T-helper 1 cell (primary cell): Measurements from ENCODE around the gene NEU1.
"Not testable (repeated sequence)": the region's sequence is repeated elsewhere in the genome, so short reads cannot be mapped to it uniquely, and the experiment has no call there.

Source experiments
- DNase-seq, 5 donors: peaks; one replicate each; pipeline ENCODE4 v3.0.0-alpha.2; 2012 to 2020

Gene NEU1

DNA sequence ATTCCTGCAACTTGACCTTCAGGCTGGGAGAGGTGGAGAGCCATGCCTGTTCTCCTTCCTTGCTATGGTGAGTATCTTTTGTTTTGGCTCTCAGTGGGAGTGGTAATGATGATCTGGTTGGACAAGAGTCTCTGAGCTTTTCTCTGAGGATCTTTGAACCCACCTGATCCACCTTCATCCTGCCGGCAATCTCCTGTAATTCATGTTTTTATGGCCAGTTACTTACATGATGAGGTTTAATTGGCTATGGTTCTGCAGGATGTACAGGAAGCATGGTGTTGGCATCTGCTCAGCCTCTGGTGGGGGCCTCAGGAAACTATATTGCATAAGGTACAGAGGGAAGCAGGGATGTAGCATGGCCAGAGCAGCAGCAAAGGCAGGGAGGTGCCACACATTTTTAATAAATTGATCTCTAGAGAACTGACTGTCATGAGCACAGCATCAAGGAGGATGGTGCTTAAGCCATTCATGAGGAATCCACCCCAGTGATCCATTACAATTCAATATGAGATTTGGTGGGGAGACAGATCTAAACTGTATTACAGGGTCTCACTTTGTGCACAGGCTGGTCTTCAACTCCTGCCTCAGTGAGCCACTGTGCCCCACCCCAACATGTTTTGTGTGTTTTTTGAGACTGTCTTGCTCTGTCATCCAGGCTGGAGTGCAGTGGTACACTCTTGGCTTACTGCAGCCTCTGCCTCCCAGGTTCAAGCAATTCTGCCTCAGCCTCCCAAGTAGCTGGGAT, 25.1 kb downstream of the NEU1 start:
- DNase-seq, result no peak

DNA sequence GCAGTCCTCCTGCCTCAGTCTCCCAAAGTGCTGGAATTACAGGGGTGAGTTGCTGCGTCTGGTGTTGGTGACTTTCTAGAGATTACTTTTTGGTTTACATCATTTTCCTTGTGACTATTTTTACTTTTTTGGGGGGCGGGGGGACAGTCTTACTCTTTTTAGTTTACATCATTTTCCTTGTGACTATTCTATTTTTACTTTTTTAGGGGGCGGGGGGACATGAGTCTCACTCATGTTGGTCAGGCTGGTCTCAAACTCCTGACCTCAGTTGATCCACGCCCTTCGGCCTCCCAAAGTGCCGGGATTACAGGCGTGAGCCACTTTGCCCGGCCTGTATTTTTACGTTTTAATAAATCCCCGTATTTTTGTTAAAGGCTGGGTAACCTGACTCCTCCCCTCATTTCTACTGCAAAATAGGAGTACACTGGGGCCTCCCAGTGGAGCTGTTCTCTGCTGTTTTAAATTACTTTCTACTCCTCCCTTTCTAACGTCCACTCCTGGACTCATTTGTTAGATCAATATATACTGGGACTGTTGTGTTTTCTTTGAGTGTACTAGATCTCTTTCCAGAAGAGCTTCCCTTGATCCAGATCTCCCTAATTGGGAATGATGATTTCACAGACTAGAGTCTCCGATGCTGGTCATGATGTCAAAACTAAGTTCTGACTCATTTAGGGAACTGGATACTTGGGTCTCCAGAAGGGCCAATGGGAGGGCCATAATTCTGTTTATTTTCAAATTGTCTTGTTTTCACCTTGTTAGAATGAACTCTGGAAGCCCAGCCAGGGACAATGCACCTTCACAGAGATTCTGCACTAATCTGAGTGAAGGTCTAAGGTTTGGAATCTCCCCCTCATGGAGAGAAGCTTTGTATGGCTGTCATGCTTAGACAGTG, 25.9 kb downstream of the NEU1 start:
- DNase-seq, result no peak

DNA sequence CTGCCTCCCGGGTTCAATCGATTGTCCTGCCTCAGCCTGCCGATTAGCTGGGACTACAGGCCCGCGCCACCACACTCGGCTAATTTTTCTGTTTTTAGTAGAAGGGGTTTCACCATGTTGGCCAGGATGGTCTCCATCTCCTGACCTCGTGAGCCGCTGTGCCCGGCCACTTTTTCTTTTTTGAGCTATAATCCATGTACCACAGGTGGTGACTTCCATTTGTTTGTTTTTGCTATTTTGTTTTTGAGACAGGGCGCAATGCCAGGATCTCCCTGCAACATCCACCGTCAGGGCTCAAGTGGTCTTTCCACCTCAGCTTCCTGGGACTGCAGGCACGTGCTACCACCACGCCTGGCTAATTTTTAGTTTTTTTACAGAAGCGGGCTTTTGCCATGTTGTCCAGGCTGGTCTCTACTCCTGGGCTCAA, 26.6 kb downstream of the NEU1 start:
- no peak for DNase-seq

DNA sequence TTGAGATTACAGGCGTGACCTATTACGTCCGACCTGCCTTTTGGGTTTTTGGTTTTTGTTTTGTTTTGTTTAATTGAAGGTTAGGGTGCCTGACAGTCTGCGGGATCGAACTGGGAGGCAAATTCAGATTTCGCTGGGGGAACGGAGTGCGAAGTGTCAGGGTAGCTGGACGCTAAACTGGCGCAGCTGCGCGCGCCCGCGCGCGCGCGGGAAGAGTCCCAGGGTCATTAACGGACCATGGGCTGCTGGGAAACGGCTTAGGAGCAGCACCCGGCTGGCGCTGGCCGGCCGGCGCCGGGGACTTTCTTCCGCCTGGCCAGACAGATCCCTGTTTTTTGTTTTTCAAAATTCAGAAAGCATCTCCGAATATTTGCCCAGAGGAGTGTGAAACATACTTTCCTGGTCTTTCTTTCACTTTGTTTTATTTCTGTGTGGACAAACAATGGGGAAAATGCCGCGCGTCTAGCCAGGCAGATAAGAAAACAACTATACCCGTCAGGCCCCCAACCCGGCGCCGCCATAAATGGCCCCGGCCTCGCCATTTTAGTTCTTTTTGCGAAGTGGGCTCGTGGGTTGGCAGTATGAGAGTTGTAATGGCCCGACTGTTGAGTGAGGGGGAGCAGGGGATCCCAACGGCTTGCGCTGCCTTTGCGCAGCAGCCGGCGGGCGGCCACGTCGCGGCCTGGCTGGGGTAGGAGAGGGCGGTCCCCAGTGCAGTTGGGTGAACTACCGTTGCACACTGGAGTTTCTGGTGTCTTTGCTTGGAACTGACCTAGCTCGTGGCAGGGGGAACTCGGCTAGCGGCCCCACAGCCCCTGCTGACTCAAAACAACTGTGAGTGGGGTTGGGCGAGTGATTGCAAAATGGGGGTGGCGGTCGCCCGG, 28.0 kb downstream of the NEU1 start:
- DNase-seq, result peak; percentile 51 to 86 (median 67)

DNA sequence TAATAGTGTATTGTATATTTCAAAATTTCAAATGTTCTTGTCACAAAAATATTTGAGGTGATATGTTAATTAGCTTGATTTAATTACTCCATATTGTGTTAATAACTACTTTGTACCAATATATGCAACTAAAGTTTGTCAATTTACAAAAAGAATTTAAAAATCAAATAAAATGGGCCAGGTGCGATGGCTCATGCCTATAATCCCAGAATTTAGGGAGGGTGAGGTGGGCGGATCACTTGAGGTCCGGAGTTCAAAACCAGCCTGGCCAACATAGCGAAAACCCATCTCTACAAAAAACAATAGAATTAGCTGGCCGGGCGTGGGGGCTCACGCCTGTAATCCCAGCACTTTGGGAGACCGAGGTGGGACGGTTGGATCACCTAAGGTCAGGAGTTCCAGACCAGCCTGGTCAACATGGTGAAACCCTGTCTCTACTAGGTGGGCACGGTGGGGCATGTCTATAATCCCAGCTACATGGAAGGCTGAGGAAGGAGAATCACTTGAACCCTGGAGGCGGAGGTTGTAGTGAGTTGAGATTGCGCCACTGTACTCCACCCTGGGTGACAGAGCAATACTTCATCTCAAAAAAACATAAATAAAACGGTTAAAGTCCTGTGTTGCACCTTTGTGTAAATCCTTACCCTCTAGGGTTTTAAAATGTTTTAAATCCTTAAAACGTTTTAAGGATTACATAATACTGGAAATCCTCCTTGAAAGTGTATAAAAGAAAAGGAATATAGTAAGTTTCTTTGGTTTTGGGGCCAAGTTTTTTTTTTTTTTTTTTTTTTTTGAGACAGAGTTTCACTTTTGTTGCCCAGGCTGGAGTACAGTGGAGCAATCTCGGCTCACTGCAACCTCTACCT, 31.0 kb downstream of the NEU1 start:
- no peak for DNase-seq

DNA sequence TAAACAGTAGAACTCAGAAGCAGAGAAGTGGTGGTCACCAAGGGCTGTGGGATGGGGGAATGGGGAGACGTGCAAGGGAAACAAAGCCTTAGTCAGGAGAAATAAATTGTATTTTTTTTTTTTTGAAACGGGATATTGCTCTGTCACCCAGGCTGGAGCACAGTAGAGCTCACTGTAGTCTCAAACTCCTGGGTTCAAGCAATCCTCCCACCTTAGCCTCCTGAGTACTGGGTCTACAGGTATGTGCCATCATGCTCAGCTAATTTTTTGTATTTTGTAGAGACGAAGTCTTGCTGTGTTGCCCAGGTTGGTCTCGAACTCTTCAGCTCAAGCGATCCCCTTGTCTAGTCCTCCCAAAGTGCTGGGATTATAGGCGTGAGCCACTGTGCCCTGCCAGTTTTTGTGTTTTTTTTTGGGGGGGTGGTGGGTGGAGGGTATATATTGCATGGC, 31.7 kb downstream of the NEU1 start:
- DNase-seq, result no peak

DNA sequence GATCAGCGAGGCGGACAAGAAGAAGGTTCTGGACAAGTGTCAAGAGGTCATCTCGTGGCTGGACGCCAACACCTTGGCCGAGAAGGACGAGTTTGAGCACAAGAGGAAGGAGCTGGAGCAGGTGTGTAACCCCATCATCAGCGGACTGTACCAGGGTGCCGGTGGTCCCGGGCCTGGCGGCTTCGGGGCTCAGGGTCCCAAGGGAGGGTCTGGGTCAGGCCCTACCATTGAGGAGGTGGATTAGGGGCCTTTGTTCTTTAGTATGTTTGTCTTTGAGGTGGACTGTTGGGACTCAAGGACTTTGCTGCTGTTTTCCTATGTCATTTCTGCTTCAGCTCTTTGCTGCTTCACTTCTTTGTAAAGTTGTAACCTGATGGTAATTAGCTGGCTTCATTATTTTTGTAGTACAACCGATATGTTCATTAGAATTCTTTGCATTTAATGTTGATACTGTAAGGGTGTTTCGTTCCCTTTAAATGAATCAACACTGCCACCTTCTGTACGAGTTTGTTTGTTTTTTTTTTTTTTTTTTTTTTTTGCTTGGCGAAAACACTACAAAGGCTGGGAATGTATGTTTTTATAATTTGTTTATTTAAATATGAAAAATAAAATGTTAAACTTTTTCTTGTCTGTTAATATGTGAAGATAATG, 32.9 kb downstream of the NEU1 start:
- peak in 1 of 5 donors; percentile 66 for DNase-seq

DNA sequence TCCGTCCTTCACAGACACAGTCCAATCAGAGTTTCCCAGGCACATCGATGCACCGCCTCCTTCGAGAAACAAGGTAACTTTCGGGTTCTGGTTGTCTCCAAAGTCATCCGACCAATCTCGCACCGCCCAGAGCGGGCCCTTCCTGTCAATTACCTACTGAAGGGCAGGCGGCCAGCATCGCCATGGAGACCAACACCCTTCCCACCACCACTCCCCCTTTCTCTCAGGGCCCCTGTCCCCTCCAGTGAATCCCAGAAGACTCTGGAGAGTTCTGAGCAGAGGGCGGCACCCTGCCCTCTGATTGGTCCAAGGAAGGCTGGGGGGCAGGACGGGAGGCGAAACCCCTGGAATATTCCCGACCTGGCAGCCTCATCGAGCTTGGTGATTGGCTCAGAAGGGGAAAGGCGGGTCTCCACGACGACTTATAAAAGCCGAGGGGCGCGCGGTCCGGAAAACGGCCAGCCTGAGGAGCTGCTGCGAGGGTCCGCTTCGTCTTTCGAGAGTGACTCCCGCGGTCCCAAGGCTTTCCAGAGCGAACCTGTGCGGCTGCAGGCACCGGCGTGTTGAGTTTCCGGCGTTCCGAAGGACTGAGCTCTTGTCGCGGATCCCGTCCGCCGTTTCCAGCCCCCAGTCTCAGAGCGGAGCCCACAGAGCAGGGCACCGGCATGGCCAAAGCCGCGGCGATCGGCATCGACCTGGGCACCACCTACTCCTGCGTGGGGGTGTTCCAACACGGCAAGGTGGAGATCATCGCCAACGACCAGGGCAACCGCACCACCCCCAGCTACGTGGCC, 35.1 kb downstream of the NEU1 start, which contains the start of gene HSPA1B:
HSPA1B (plus strand) TSS at position 453 of the 794 bp plus-strand sequence; CDS start at position 666, 213 bp downstream.
- peak; percentile 76 to 99 (median 86) for DNase-seq

DNA sequence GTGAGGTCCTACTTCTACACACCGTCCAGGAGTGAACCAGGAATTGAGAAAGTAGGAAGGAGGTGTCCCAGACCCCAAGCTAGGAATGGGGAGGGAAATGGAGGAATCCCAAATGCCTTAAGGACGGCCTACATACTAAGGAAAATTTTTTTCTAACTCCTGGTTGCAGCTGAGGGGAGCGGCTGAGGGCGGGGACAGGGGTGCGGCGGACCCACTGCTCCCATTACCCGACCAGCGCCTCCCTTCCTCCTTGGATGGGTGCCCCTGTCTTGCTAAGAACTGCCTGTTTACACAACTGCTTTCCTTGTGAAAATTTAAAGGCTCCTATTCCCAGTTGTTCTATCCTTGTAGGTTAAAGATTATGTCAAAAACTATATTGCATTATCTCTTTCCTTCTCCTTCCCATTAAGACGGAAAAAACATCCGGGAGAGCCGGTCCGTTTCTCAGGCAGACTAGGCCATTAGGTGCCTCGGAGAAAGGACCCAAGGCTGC, 35.8 kb downstream of the NEU1 start:
- no peak for DNase-seq

DNA sequence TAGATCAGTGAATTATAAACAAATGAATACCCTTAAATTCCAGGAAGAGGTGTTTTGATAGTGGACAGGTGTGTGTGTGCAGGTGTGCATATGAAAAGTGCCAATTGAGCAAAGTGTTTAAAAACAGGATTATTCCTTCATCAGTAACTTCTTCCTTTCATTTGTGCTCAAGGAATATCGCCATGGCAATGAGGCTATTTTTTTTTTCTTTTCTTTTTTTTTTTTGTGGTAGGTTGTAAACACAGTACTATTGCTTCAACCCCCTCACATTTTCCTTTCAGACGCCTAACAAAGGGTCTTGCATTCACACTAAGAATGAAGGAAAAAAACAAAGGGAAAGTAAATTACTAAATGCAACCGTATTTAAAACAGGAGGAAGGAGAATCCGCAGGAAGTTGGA, 37.1 kb downstream of the NEU1 start:
- no peak for DNase-seq

DNA sequence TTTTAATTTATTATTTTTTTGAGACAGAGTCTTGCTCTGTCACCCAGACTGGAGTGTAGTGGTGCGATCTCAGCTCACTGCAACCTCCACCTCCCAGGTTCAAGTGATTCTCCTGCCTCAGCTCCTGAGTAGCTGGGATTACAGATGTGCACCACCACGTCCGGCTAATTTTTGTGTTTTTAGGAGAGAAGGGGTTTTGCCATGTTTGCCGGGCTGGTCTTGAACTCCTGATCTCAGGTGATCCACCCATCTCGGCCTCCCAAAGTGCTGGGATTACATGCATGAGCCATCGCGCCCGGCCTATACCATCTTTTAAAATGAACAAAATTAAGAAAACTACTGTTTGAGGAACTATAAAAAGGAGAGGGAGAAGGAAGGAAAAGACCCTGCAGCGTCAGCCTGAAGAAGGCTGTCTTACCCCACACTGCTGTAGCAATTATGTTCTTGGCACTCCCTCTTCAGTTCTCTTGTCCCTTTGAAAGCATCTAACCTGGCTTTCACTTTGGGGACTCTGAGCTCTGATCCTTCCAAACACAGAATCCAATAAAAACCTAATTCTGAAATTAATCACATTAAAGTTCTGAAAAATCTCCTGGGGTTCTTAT, 38.9 kb downstream of the NEU1 start:
- DNase-seq, result not testable (repeated sequence)

DNA sequence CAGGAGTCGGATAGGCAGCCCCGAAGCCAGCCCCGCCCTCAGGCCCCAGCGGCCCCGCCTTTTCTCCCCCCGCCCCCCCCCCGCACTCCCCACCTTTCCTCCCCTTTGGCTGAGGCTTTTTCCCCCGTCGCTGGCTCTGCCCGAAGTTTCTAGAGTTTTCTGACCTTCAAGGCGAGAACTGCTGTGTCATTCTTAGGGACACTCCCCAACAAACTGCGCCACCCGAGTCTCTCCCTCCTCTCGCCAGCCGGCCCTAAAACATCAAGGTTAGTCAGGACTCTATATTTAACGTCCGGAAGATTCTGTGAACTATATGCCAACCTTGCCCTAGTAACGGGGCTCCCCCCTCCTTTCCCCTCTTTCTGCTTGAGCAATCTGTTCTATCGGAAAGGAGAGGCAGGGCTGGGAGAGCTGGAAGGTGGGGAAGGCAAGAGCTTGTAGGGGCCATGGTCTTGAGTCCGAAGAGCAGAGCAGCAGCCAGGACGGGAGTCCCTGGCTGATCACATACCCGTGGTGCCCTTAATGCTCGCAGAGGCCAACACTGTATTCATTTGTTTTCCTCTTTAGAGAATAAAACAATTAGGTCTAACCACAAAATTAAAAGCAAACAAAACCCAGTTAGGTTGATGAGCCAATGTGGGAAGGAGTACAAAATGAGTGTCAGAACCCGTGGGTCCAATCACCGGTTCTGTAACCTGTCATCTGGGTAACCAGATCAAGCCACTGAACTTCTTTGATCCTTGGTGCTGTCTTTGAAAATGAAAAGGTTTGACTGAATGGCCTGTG, 40.4 kb downstream of the NEU1 start:
- DNase-seq, result peak; percentile 27 to 69 (median 57)

DNA sequence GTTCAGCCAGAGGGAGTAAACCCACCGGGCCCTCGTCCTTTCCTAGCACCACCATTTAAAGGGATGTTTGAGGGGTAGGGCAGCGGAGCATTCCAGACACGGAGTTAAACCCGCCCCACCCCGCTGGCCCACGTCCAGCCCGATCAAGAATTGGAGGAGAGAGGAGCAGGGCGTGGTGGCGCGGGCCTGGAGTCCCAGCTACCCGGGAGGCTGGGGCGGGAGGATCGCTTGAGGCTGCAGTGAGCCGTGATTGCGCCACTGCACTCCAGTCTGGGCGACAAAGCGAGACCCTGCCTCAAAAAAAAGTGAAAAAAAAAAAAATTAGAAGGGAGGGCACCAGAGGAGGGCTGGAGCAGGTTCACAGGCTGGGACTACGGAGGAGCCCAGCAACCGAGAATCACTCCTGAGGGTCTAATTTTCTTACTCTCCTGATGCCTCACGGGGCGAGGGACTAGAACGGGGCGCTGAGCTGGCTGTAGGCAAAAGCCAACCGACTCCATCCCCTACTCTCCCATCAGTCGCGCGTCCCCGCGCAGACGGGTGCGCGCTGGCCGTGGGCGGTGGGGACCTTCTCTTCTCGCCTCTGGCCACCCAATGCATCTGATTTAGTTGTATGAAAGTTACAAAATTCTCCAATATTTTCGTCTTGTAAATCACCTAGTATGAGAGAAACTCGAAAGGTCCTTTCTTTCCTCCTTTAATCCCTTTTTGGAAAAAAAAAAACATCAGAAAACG, 41.2 kb downstream of the NEU1 start:
- DNase-seq, result peak in 2 of 5 donors; percentile 19 to 70

DNA sequence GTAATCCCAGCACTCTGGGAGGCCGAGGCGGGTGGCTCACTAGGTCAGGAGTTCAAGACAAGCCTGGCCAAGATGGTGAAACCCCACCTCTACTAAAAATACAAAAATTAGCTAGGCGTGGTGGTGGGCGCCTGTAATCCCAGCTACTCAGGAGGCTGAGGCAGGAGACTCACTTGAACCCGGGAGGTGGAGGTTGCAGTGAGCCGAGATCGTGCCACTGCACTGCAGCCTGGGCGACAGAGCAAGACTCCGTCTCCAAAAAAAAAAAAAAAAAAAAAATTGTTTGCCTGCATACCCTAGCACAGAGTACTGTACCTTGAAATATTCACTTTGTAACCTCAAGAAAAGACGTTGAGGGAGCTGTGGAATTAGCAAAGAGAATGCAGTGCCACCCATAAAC, 42.2 kb downstream of the NEU1 start:
- DNase-seq, result not testable (repeated sequence)

DNA sequence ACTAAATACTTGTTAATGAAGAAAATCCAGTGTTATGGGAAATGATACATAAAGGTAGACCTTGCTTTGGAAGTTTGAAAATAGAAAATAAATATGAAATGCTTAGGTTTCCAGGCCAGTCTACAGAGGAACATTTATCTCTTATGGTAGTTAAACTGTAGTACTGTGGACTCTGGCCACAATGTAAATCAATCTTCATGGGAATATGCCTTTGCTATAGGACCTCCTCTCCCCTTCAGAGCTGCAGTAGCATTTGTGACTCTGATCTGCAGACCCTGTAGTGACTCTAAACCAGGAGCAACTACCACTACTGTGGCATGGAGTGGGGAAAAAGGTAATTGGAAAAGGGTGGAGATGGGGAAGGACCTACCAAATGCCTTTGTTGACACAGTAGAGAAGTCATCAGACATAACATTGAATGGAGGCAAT, 42.7 kb downstream of the NEU1 start:
- DNase-seq, result no peak

DNA sequence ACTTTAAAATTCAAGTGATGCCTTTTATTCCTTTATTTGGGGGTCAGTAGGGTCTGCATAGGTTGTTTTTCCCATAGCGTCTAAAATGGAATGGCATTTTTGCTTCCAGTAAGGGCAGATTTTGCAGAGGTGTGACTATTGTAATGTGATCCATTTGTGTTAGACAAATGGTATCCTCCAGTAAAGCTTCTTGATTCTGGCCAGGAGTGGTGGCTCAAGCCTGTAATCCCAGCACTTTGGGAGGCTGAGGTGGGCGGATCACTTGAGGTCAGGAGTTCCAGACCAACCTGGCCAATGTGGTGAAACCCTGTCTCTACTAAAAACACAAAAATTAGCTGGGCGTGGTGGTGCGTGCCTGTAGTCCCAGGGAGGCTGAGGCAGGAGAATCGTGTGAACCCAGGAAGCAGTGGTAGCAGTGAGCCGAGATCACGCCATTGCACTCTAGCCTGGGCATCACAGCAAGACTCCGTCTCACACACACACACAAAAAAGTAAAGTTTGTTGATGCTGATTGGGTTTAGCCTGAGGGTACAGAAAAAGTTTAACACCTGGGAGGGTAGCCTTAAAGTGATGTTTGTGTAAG, 44.6 kb downstream of the NEU1 start:
- DNase-seq, result not testable (repeated sequence)

DNA sequence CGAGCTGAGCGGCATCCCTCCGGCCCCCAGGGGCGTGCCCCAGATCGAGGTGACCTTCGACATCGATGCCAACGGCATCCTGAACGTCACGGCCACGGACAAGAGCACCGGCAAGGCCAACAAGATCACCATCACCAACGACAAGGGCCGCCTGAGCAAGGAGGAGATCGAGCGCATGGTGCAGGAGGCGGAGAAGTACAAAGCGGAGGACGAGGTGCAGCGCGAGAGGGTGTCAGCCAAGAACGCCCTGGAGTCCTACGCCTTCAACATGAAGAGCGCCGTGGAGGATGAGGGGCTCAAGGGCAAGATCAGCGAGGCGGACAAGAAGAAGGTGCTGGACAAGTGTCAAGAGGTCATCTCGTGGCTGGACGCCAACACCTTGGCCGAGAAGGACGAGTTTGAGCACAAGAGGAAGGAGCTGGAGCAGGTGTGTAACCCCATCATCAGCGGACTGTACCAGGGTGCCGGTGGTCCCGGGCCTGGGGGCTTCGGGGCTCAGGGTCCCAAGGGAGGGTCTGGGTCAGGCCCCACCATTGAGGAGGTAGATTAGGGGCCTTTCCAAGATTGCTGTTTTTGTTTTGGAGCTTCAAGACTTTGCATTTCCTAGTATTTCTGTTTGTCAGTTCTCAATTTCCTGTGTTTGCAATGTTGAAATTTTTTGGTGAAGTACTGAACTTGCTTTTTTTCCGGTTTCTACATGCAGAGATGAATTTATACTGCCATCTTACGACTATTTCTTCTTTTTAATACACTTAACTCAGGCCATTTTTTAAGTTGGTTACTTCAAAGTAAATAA, 45.3 kb downstream of the NEU1 start:
- DNase-seq, result peak in 1 of 5 donors; percentile 64
